GM12878 (cell line): ENCODE data around the gene SMIM26. TPM values are rescaled to one million over a fixed set of nuclear protein-coding genes. Genes with fewer than 3 reads are reported as not detected.

Experiments used
- BCL3 ChIP-seq: IDR thresholded peaks from 2 replicates; pipeline ENCODE4 v1.6.1; 2011; ENCODE audit warnings: borderline replicate concordance, low read depth, mild to moderate bottlenecking, moderate library complexity, low read length; ENCODE audit not compliant: insufficient read depth, poor library complexity, severe bottlenecking
- CBX3 ChIP-seq: fragments of 200-600 bp; sonication (generic); IDR thresholded peaks from 2 replicates; pipeline ENCODE4 v1.6.1; 2016; ENCODE audit warnings: low read depth, borderline replicate concordance
- CREM ChIP-seq: IDR thresholded peaks from 2 replicates; pipeline ENCODE4 v1.6.1; 2014; ENCODE audit warnings: antibody characterized with exemption, low read depth
- DPF2 ChIP-seq: fragments of 450-650 bp; IDR thresholded peaks from 2 replicates; pipeline ENCODE4 v1.6.1; 2017; ENCODE audit warnings: mild to moderate bottlenecking
- ELK1 ChIP-seq: IDR thresholded peaks from 2 replicates; pipeline ENCODE4 v1.6.1; 2012; ENCODE audit warnings: low read depth, low read length, improper control_type of control experiment
- ESRRA ChIP-seq: IDR thresholded peaks from 2 replicates; pipeline ENCODE4 v1.6.1; 2012; ENCODE audit warnings: mild to moderate bottlenecking, low read length, improper control_type of control experiment
- IKZF2 ChIP-seq, 2 experiments: fragments of 450-650 bp; IDR thresholded peaks; 2 replicates each; pipeline ENCODE4 v1.6.1; 2017; ENCODE audit warnings: mild to moderate bottlenecking in 2 of 2, moderate library complexity in 2 of 2
- LARP7 ChIP-seq: fragments of 450-650 bp; IDR thresholded peaks from 2 replicates; pipeline ENCODE4 v1.6.1; 2017; ENCODE audit warnings: mild to moderate bottlenecking
- PBX3 ChIP-seq: IDR thresholded peaks from 2 replicates; pipeline ENCODE4 v1.6.1; 2011; ENCODE audit warnings: mild to moderate bottlenecking, low read depth, low read length, moderate library complexity; ENCODE audit not compliant: insufficient replicate concordance
- PKNOX1 ChIP-seq: fragments of 450-650 bp; IDR thresholded peaks from 2 replicates; pipeline ENCODE4 v1.6.1; 2016; ENCODE audit warnings: mild to moderate bottlenecking
- SMAD1 ChIP-seq: fragments of 450-650 bp; IDR thresholded peaks from 2 replicates; pipeline ENCODE4 v1.6.1; 2018; ENCODE audit warnings: mild to moderate bottlenecking, low read depth; ENCODE audit not compliant: partially characterized antibody
- SMC3 ChIP-seq: IDR thresholded peaks from 2 replicates; pipeline ENCODE4 v1.6.1; 2011; ENCODE audit warnings: low read length, improper control_type of control experiment, borderline replicate concordance
- SP1 ChIP-seq: IDR thresholded peaks from one replicate; pipeline ENCODE4 v1.6.1; 2011; ENCODE audit warnings: low read depth, low read length
- SRF ChIP-seq, 2 experiments: IDR thresholded peaks; 2 replicates each; pipeline ENCODE4 v1.6.1; 2011; ENCODE audit warnings: low read depth in 2 of 2, low read length in 2 of 2, mild to moderate bottlenecking in 1 of 2, moderate library complexity in 1 of 2
- ZNF207 ChIP-seq: fragments of 450-650 bp; IDR thresholded peaks from 2 replicates; pipeline ENCODE4 v1.6.1; 2014; ENCODE audit warnings: antibody characterized with exemption, mild to moderate bottlenecking, borderline replicate concordance
- ZNF24 ChIP-seq: fragments of 450-650 bp; IDR thresholded peaks from 2 replicates; pipeline ENCODE4 v1.6.1; 2017; ENCODE audit warnings: antibody characterized with exemption, mild to moderate bottlenecking
- polyA plus RNA-seq, 11 experiments: library from polyadenylated mRNA; depleted of rRNA in 4 of 11; unstranded in 6 of 11; stranded (reverse) in 5 of 11; fragments of >200 nt; fragmentation: Nextera tagmentation in 4 of 11; fragmentation: Illumina TruSeq in 1 of 11; extraction: Ambion mirVana in 4 of 11; extraction: Trizol in 1 of 11; gene quantifications; 1 replicate in 1 of 11; 2 replicates in 10 of 11; pipeline versions ENCODE4 v1.2.1 to v1.2.3, GENCODE V29; 2011 to 2016; ENCODE audit warnings: inconsistent platforms in 2 of 11, missing spikeins in 2 of 11, low read depth in 1 of 11
- total RNA-seq, 4 experiments: library from RNA; depleted of rRNA in 3 of 4; stranded (reverse); fragments of >200 nt in 3 of 4; fragmentation: Illumina TruSeq in 1 of 4; extraction: Trizol in 1 of 4; gene quantifications; 2 replicates each; pipeline versions ENCODE4 v1.2.1 to v1.2.3, GENCODE V29; 2013 to 2021
- TF ChIP-seq, protein P1 (sequence below): fragments of 450-650 bp; IDR thresholded peaks from 2 replicates; pipeline ENCODE4 v1.6.1; 2017; ENCODE audit warnings: borderline replicate concordance
- TF ChIP-seq, protein P2 (sequence below): IDR thresholded peaks from 2 replicates; pipeline ENCODE4 v1.6.1; 2012; ENCODE audit warnings: mild to moderate bottlenecking, low read depth, low read length

Gene SMIM26
- total and polyA plus RNA-seq, 10 of the 15 experiments (the other 5 are each of a cell fraction or from before 2014, with no cell fraction given): 74.3 to 329 (median 176) TPM

DNA sequence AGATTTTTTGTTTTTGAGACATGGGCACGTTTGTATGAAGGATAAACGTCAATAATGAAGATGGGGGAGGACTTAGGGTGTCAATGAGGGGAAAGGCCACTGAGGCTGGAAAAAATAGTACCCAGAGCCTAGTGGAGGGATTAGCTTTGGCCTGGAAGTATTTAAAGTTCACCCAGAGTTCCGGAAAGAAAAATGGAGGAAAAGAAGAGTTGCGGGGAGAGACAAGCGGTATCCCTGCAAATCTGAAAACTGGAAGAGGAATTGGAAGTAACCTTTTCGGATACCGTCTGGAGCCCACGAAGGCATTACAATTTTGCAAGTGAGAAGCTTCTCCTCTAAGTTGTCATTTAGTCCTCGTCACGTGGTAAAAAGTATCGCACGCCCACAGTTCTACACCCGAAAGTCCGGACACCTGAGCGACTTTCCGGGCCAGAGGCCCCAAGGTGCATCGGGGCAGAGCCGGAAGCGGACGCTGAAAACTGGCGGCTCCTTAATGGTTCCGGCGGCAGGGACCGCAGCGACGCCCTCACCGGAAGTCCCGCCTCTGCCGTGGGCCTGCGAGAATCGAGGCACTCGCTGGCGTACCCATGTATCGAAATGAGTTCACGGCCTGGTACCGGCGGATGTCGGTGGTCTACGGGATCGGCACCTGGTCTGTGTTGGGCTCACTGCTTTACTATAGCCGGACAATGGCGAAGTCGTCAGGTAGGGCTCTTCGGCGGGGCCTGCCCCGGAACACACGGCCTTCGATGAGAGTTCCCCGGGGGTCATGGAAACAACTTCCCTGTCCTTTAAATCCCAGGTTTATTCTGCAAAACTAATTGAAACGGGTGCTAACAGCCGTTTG lies at the start of gene SMIM26 (continued):
- TF ChIP-seq IKZF2 (IDR thresholded peaks at IDR 0.05) (peak in 1 of 2 experiments; percentile 52; a peak in 1 of 4 replicates), CREM (peak; percentile 67), SMAD1 (peak; percentile 17), LARP7 (peak; percentile 86), DPF2 (peak; percentile 72), BCL3 (no peak), ESRRA (0 out of 2 replicates have a peak, but pooled peaks have one; percentile 51), SRF (IDR thresholded peaks at IDR 0.05; ENCODE audit: low read depth in 2 of 2, low read length in 2 of 2) (peak in 1 of 2 experiments; percentile 54; a peak in 1 of 4 replicates), SP1 (peak; percentile 42), ELK1 (peak; percentile 85), SMC3 (no peak), CBX3 (no peak), ZNF207 (0 out of 2 replicates have a peak, but pooled peaks have one; percentile 55), PKNOX1 (peak; percentile 79), ZNF24 (no peak), PBX3 (no peak)
- TF ChIP-seq, protein P1, sequence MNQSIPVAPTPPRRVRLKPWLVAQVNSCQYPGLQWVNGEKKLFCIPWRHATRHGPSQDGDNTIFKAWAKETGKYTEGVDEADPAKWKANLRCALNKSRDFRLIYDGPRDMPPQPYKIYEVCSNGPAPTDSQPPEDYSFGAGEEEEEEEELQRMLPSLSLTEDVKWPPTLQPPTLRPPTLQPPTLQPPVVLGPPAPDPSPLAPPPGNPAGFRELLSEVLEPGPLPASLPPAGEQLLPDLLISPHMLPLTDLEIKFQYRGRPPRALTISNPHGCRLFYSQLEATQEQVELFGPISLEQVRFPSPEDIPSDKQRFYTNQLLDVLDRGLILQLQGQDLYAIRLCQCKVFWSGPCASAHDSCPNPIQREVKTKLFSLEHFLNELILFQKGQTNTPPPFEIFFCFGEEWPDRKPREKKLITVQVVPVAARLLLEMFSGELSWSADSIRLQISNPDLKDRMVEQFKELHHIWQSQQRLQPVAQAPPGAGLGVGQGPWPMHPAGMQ: no peak
- TF ChIP-seq, protein P2, sequence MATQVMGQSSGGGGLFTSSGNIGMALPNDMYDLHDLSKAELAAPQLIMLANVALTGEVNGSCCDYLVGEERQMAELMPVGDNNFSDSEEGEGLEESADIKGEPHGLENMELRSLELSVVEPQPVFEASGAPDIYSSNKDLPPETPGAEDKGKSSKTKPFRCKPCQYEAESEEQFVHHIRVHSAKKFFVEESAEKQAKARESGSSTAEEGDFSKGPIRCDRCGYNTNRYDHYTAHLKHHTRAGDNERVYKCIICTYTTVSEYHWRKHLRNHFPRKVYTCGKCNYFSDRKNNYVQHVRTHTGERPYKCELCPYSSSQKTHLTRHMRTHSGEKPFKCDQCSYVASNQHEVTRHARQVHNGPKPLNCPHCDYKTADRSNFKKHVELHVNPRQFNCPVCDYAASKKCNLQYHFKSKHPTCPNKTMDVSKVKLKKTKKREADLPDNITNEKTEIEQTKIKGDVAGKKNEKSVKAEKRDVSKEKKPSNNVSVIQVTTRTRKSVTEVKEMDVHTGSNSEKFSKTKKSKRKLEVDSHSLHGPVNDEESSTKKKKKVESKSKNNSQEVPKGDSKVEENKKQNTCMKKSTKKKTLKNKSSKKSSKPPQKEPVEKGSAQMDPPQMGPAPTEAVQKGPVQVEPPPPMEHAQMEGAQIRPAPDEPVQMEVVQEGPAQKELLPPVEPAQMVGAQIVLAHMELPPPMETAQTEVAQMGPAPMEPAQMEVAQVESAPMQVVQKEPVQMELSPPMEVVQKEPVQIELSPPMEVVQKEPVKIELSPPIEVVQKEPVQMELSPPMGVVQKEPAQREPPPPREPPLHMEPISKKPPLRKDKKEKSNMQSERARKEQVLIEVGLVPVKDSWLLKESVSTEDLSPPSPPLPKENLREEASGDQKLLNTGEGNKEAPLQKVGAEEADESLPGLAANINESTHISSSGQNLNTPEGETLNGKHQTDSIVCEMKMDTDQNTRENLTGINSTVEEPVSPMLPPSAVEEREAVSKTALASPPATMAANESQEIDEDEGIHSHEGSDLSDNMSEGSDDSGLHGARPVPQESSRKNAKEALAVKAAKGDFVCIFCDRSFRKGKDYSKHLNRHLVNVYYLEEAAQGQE: no peak
